ENCODE results near the gene SLC13A3.

Gene SLC13A3

DNA sequence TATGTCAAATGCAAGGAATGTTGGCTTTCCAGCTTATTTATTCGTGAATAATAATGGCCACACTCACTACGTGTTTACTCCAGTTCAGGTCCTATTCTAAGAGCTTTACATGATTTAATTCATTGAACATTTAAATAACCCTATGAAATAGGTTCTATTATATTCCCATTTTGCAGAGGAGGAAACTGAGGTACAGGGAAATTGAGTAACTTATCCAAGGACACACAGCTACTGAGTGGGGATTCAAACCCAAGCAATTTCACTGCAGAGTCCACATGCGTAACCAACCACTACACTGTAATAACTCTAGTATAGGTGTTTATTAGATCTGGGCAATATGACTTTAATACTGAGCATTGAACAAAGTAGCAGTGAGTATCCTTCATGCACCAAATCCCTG is 12.3 kb upstream of the SLC13A3 start:
- no peaks in the 10 kb centered on the region for H3K79me2 ChIP-seq (ENCODE audit: insufficient read depth, low read length)
- no peak overlapping the region for H3K4me3 ChIP-seq (ENCODE audit: insufficient read depth, low read length, poor library complexity, severe bottlenecking)
- H2AFZ ChIP-seq (ENCODE audit: low read depth, low read length, severe bottlenecking): no peak overlapping the region
- H3K9ac ChIP-seq (ENCODE audit: low read length): no peak overlapping the region
- H3K9me3 ChIP-seq (ENCODE audit: insufficient read depth, low read length): no peaks in the 10 kb centered on the region
- no peaks in the 10 kb centered on the region for H3K27me3 ChIP-seq (ENCODE audit: low read length)
- no peak overlapping the region for H3K27ac ChIP-seq (ENCODE audit: low read depth, low read length)
- H3K36me3 ChIP-seq (ENCODE audit: low read length): no peaks in the 10 kb centered on the region
- TF ChIP-seq, protein P1, sequence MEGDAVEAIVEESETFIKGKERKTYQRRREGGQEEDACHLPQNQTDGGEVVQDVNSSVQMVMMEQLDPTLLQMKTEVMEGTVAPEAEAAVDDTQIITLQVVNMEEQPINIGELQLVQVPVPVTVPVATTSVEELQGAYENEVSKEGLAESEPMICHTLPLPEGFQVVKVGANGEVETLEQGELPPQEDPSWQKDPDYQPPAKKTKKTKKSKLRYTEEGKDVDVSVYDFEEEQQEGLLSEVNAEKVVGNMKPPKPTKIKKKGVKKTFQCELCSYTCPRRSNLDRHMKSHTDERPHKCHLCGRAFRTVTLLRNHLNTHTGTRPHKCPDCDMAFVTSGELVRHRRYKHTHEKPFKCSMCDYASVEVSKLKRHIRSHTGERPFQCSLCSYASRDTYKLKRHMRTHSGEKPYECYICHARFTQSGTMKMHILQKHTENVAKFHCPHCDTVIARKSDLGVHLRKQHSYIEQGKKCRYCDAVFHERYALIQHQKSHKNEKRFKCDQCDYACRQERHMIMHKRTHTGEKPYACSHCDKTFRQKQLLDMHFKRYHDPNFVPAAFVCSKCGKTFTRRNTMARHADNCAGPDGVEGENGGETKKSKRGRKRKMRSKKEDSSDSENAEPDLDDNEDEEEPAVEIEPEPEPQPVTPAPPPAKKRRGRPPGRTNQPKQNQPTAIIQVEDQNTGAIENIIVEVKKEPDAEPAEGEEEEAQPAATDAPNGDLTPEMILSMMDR (IDR thresholded peaks at IDR 0.05; ENCODE audit: insufficient read depth, low read length, poor library complexity, severe bottlenecking): no peak
- TF ChIP-seq EZH2phosphoT487 (conservative IDR thresholded peaks at IDR 0.05; ENCODE audit: low read length): no peak
- no peaks in the 10 kb centered on the region for H4K20me1 ChIP-seq (ENCODE audit: low read depth, low read length)
- no peaks in the 10 kb centered on the region for H3F3A ChIP-seq (ENCODE audit: insufficient read depth)
- H3K4me2 ChIP-seq (ENCODE audit: low read depth, low read length, poor library complexity, severe bottlenecking): no peak overlapping the region
- H3K9me2 ChIP-seq (replicated peaks; ENCODE audit: insufficient read depth, low read length): no peaks in the 10 kb centered on the region

DNA sequence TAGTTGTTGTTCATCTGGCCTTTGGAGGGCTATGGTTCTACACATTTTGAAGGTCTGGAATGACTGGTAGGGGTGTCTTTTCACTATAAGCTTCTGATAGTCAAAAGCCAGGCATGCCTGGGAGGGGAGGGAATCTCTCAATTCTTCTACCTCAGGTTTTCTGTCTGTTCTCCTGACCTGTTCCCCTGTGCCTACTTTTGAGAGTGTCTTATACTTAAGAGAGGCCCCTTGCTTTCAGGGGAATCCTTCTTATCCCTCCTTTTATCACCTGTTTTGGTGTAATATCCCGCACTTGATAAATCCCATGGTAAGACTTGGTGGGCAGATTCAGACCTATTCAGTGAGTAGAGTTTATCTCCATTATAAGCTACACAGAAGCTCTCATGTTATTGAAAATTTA is 10.4 kb upstream of the SLC13A3 start:
- Histone ChIP-seq H3K27ac (ENCODE audit: low read depth, low read length) (no peak overlapping the region), H3K9ac (ENCODE audit: low read length) (no peak overlapping the region), H3F3A (ENCODE audit: insufficient read depth) (no peaks in the 10 kb centered on the region), H3K79me2 (ENCODE audit: insufficient read depth, low read length) (no peaks in the 10 kb centered on the region), H3K4me2 (ENCODE audit: low read depth, low read length, poor library complexity, severe bottlenecking) (no peak overlapping the region), H3K36me3 (ENCODE audit: low read length) (no peaks in the 10 kb centered on the region), H4K20me1 (ENCODE audit: low read depth, low read length) (no peaks in the 10 kb centered on the region), H3K9me2 (replicated peaks; ENCODE audit: insufficient read depth, low read length) (no peaks in the 10 kb centered on the region), H3K4me3 (ENCODE audit: insufficient read depth, low read length, poor library complexity, severe bottlenecking) (no peak overlapping the region), H2AFZ (ENCODE audit: low read depth, low read length, severe bottlenecking) (no peak overlapping the region), H3K9me3 (ENCODE audit: insufficient read depth, low read length) (0 out of 2 replicates have a peak, but pooled peaks cover 3% of the 10 kb centered on the region), H3K27me3 (ENCODE audit: low read length) (no peaks in the 10 kb centered on the region)
- TF ChIP-seq, protein P1 (IDR thresholded peaks at IDR 0.05; ENCODE audit: insufficient read depth, low read length, poor library complexity, severe bottlenecking): no peak
- TF ChIP-seq EZH2phosphoT487 (conservative IDR thresholded peaks at IDR 0.05; ENCODE audit: low read length): no peak

DNA sequence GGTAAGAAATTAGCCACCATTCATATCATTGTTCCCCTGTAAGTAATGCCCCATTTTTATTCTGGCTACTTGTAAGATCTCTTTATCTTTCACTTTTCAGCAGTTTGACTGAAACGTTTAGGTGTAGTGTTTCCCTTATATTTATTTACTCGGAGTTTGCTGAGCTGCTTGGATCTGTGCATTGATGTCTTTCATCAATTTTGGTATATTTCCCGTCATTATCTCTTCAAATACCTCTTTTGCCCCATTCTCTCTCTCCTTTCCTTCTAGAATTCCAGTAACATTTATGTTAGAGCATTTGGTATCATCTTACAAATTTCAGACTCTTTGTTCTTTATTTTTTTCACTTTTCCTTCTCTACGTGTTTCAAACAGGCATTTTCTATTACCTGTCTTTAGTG is 9.2 kb upstream of the SLC13A3 start:
- H3K9me2 ChIP-seq (replicated peaks; ENCODE audit: insufficient read depth, low read length): no peaks in the 10 kb centered on the region
- no peak overlapping the region for H3K9ac ChIP-seq (ENCODE audit: low read length)
- TF ChIP-seq, protein P1 (IDR thresholded peaks at IDR 0.05; ENCODE audit: insufficient read depth, low read length, poor library complexity, severe bottlenecking): no peak
- no peak for TF ChIP-seq EZH2phosphoT487 (conservative IDR thresholded peaks at IDR 0.05; ENCODE audit: low read length)
- H3F3A ChIP-seq (ENCODE audit: insufficient read depth): no peaks in the 10 kb centered on the region
- no peak overlapping the region for H3K4me2 ChIP-seq (ENCODE audit: low read depth, low read length, poor library complexity, severe bottlenecking)
- H3K27me3 ChIP-seq (ENCODE audit: low read length): no peaks in the 10 kb centered on the region
- 0 out of 2 replicates have a peak, but pooled peaks cover 3% of the 10 kb centered on the region for H3K9me3 ChIP-seq (ENCODE audit: insufficient read depth, low read length)
- H3K27ac ChIP-seq (ENCODE audit: low read depth, low read length): no peak overlapping the region
- no peaks in the 10 kb centered on the region for H4K20me1 ChIP-seq (ENCODE audit: low read depth, low read length)
- no peak overlapping the region for H3K4me3 ChIP-seq (ENCODE audit: insufficient read depth, low read length, poor library complexity, severe bottlenecking)
- H3K79me2 ChIP-seq (ENCODE audit: insufficient read depth, low read length): no peaks in the 10 kb centered on the region
- no peak overlapping the region for H2AFZ ChIP-seq (ENCODE audit: low read depth, low read length, severe bottlenecking)
- no peaks in the 10 kb centered on the region for H3K36me3 ChIP-seq (ENCODE audit: low read length)
